SU-DHL-6 (cell line): ENCODE results near the gene CYLD.

Source experiments
- H2AFZ ChIP-seq: fragments of 200-600 bp; sonication (generic); 2 replicates; pipeline ENCODE4 v1.6.1; 2014; ENCODE audit warnings: low read depth, mild to moderate bottlenecking, moderate library complexity, mixed read lengths, antibody characterized with exemption, low read length; ENCODE audit not compliant: severe bottlenecking
- H3F3A ChIP-seq: fragments of 200-600 bp; shearing (Covaris generic); 2 replicates; pipeline ENCODE4 v1.6.0; 2016; ENCODE audit warnings: antibody characterized with exemption, mild to moderate bottlenecking; ENCODE audit not compliant: insufficient read depth
- H3K27ac ChIP-seq: fragments of 200-600 bp; sonication (generic); 2 replicates; pipeline ENCODE4 v1.5.1; 2016; ENCODE audit warnings: low read depth, mild to moderate bottlenecking, low read length, moderate library complexity, mixed read lengths
- H3K27me3 ChIP-seq: fragments of 200-600 bp; sonication (generic), shearing (Covaris generic); 2 replicates; pipeline ENCODE4 v1.6.0; 2014; ENCODE audit warnings: mild to moderate bottlenecking, low read length
- H3K36me3 ChIP-seq: fragments of 200-600 bp; sonication (generic); 2 replicates; pipeline ENCODE4 v1.6.1; 2014; ENCODE audit warnings: mild to moderate bottlenecking, low read length, mixed read lengths
- H3K4me2 ChIP-seq: fragments of 300-600, 200-600 bp; shearing (Covaris generic), sonication (generic); 2 replicates; pipeline ENCODE4 v1.6.0; 2014; ENCODE audit warnings: low read length, low read depth, mild to moderate bottlenecking; ENCODE audit not compliant: poor library complexity, severe bottlenecking
- H3K4me3 ChIP-seq: fragments of 200-600 bp; sonication (generic); 2 replicates; pipeline ENCODE4 v1.5.1; 2014; ENCODE audit warnings: antibody characterized with exemption, low read length, mild to moderate bottlenecking, mixed read lengths; ENCODE audit not compliant: insufficient read depth, poor library complexity, severe bottlenecking
- H3K79me2 ChIP-seq: fragments of 200-600 bp; sonication (generic); 2 replicates; pipeline ENCODE4 v1.6.1; 2014; ENCODE audit warnings: mild to moderate bottlenecking, low read length, moderate library complexity; ENCODE audit not compliant: insufficient read depth
- H3K9ac ChIP-seq: fragments of 200-600 bp; sonication (generic); 2 replicates; pipeline ENCODE4 v1.7.0; 2014; ENCODE audit warnings: mild to moderate bottlenecking, low read length
- H3K9me2 ChIP-seq: fragments of 200-600 bp; sonication (generic); replicated peaks from 2 replicates; pipeline ENCODE4 v1.6.1; 2014; ENCODE audit warnings: low read length; ENCODE audit not compliant: insufficient read depth
- H3K9me3 ChIP-seq: fragments of 200-600 bp; sonication (generic); 2 replicates; pipeline ENCODE4 v1.6.1; 2014; ENCODE audit warnings: low read length, mixed read lengths; ENCODE audit not compliant: insufficient read depth
- H4K20me1 ChIP-seq: fragments of 200-600 bp; sonication (generic); 2 replicates; pipeline ENCODE4 v1.6.1; 2014; ENCODE audit warnings: low read depth, mild to moderate bottlenecking, antibody characterized with exemption, low read length, moderate library complexity, mixed read lengths
- EZH2phosphoT487 ChIP-seq: fragments of 200-600 bp; sonication (generic), shearing (Covaris generic); conservative IDR thresholded peaks from 2 replicates; pipeline ENCODE4 v1.6.1; 2018; ENCODE audit warnings: mild to moderate bottlenecking, antibody characterized with exemption, low read length, moderate library complexity, mixed read lengths
- TF ChIP-seq, protein P1 (sequence below): fragments of 200-600 bp; sonication (generic); IDR thresholded peaks from one replicate; pipeline ENCODE4 v1.5.1; 2017; ENCODE audit warnings: antibody characterized with exemption, mild to moderate bottlenecking, low read length, moderate library complexity; ENCODE audit not compliant: insufficient read depth, poor library complexity, severe bottlenecking

CYLD gene

DNA sequence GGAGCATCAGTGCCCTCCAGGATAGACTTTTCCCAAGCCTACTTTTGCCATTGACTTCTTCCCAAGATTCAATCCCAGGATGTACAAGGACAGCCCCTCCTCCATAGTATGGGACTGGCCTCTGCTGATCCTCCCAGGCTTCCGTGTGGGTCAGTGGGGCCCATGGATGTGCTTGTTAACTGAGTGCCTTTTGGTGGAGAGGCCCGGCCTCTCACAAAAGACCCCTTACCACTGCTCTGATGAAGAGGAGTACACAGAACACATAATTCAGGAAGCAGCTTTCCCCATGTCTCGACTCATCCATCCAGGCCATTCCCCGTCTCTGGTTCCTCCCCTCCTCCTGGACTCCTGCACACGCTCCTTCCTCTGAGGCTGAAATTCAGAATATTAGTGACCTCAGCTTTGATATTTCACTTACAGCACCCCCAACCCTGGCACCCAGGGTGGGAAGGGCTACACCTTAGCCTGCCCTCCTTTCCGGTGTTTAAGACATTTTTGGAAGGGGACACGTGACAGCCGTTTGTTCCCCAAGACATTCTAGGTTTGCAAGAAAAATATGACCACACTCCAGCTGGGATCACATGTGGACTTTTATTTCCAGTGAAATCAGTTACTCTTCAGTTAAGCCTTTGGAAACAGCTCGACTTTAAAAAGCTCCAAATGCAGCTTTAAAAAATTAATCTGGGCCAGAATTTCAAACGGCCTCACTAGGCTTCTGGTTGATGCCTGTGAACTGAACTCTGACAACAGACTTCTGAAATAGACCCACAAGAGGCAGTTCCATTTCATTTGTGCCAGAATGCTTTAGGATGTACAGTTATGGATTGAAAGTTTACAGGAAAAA is 9.7 kb upstream of the CYLD start:
- Histone ChIP-seq H3K9me3 (no peaks in the 10 kb centered on the region), H3K4me2 (no peak overlapping the region), H2AFZ (no peak overlapping the region), H3K9me2 (no peaks in the 10 kb centered on the region), H4K20me1 (no peaks in the 10 kb centered on the region), H3K9ac (no peak overlapping the region), H3K27me3 (no peaks in the 10 kb centered on the region), H3K27ac (no peak overlapping the region), H3K4me3 (no peak overlapping the region), H3K36me3 (no peaks in the 10 kb centered on the region), H3F3A (no peaks in the 10 kb centered on the region), H3K79me2 (no peaks in the 10 kb centered on the region)
- no peak for TF ChIP-seq EZH2phosphoT487
- TF ChIP-seq, protein P1, sequence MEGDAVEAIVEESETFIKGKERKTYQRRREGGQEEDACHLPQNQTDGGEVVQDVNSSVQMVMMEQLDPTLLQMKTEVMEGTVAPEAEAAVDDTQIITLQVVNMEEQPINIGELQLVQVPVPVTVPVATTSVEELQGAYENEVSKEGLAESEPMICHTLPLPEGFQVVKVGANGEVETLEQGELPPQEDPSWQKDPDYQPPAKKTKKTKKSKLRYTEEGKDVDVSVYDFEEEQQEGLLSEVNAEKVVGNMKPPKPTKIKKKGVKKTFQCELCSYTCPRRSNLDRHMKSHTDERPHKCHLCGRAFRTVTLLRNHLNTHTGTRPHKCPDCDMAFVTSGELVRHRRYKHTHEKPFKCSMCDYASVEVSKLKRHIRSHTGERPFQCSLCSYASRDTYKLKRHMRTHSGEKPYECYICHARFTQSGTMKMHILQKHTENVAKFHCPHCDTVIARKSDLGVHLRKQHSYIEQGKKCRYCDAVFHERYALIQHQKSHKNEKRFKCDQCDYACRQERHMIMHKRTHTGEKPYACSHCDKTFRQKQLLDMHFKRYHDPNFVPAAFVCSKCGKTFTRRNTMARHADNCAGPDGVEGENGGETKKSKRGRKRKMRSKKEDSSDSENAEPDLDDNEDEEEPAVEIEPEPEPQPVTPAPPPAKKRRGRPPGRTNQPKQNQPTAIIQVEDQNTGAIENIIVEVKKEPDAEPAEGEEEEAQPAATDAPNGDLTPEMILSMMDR = no peak

DNA sequence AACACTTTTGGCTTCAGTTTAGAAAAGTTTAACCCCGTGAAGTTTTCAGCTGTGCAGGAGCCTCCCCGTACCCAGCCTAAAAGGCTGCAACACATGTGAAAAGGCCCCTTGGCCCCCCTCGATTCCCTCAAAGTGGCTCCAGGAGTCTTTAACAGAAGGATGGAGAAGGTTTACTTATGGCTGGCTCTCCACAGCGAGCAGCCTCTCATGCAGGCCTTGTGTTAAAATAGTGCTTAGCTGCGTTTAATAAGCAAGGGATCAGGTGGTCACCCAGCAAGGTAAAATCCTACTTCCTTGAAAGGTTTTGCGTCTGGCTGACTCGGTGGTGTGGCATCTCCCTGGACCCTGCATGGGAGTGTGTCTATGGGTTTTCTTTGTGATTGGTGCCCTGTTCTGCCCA is 8.4 kb upstream of the CYLD start:
- Histone ChIP-seq H3K9ac (no peak overlapping the region), H4K20me1 (no peaks in the 10 kb centered on the region), H3K27me3 (no peaks in the 10 kb centered on the region), H3K9me2 (no peaks in the 10 kb centered on the region), H3K79me2 (no peaks in the 10 kb centered on the region), H3K9me3 (no peaks in the 10 kb centered on the region), H2AFZ (no peak overlapping the region), H3K4me3 (no peak overlapping the region), H3K36me3 (no peaks in the 10 kb centered on the region), H3K27ac (no peak overlapping the region), H3F3A (no peaks in the 10 kb centered on the region), H3K4me2 (no peak overlapping the region)
- no peak for TF ChIP-seq EZH2phosphoT487
- TF ChIP-seq, protein P1 = no peak

DNA sequence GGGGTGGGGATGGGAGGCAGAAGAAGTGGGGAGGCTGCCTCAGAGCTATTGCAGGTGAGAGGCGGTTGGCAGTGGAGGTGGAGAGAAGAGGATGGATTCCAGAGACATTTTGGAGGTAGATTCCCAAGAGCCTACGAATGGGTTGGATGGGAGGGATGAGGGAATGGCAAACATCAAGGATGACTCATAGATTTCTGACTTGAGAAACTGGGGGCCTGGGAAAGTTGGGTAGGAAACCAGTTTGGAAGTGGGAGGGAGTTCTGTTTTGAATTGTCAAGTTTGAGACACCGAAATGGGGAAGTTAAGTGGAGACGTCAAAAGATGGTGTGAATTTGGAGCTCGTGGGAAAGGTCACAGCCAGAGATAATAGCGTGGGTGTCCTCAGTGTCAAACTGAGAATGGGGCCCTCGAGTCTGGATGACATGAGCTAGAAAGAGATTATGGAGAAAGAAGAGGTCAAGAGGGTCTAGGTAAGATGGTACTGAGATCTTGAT is 6.2 kb upstream of the CYLD start:
- H3K9ac ChIP-seq = no peak overlapping the region
- no peaks in the 10 kb centered on the region for H4K20me1 ChIP-seq
- H3K27ac ChIP-seq = no peak overlapping the region
- no peaks in the 10 kb centered on the region for H3K9me2 ChIP-seq
- H3K36me3 ChIP-seq = no peaks in the 10 kb centered on the region
- H3K9me3 ChIP-seq = no peaks in the 10 kb centered on the region
- no peak overlapping the region for H3K4me2 ChIP-seq
- no peak overlapping the region for H2AFZ ChIP-seq
- no peaks in the 10 kb centered on the region for H3F3A ChIP-seq
- H3K27me3 ChIP-seq = no peaks in the 10 kb centered on the region
- H3K79me2 ChIP-seq = no peaks in the 10 kb centered on the region
- H3K4me3 ChIP-seq = no peak overlapping the region
- no peak for TF ChIP-seq EZH2phosphoT487
- TF ChIP-seq, protein P1 = no peak
